Astrocyte (in vitro differentiated cells and primary cell): ENCODE measurements around the gene EIF4G3.

Experiments
- CTCF ChIP-seq: IDR thresholded peaks from 2 replicates; pipeline ENCODE4 v1.5.1; 2011; ENCODE audit warnings: low read depth, mild to moderate bottlenecking, inconsistent platforms, low read length, moderate library complexity; ENCODE audit not compliant: insufficient read depth
- EZH2 ChIP-seq: IDR thresholded peaks from 2 replicates; pipeline ENCODE4 v1.6.1; 2012; ENCODE audit warnings: mild to moderate bottlenecking, low read length, inconsistent platforms; ENCODE audit not compliant: insufficient read depth

GRCh38 chr1:20900056-20900455, 276.6 kb downstream of the EIF4G3 start:
- TF ChIP-seq CTCF = no peak
- TF ChIP-seq EZH2 = no peak
